ENCODE measurements around the gene DNAAF2. TPM values are rescaled to one million over a fixed set of nuclear protein-coding genes. Genes with fewer than 3 reads are reported as not detected.
"Not testable (repeated sequence)": the region's sequence is repeated elsewhere in the genome, so short reads cannot be mapped to it uniquely, and the experiment has no call there.

The DNAAF2 gene
- total RNA-seq, 1 donor from 2014 or later = 10.2 TPM

DNA sequence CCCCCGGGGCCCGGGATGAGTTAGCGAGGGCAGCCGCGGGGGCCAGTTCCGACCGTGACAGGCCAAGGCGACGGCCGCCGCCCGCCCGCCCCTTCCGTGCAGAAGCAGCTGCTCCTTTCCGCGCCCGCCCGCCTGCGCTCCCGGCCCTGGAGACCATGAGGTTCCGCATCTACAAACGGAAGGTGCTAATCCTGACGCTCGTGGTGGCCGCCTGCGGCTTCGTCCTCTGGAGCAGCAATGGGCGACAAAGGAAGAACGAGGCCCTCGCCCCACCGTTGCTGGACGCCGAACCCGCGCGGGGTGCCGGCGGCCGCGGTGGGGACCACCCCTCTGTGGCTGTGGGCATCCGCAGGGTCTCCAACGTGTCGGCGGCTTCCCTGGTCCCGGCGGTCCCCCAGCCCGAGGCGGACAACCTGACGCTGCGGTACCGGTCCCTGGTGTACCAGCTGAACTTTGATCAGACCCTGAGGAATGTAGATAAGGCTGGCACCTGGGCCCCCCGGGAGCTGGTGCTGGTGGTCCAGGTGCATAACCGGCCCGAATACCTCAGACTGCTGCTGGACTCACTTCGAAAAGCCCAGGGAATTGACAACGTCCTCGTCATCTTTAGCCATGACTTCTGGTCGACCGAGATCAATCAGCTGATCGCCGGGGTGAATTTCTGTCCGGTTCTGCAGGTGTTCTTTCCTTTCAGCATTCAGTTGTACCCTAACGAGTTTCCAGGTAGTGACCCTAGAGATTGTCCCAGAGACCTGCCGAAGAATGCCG, 13.7 kb downstream of the DNAAF2 start:
- peak; percentile 26 for DNase-seq (ENCODE audit: low read depth, low spot score)

DNA sequence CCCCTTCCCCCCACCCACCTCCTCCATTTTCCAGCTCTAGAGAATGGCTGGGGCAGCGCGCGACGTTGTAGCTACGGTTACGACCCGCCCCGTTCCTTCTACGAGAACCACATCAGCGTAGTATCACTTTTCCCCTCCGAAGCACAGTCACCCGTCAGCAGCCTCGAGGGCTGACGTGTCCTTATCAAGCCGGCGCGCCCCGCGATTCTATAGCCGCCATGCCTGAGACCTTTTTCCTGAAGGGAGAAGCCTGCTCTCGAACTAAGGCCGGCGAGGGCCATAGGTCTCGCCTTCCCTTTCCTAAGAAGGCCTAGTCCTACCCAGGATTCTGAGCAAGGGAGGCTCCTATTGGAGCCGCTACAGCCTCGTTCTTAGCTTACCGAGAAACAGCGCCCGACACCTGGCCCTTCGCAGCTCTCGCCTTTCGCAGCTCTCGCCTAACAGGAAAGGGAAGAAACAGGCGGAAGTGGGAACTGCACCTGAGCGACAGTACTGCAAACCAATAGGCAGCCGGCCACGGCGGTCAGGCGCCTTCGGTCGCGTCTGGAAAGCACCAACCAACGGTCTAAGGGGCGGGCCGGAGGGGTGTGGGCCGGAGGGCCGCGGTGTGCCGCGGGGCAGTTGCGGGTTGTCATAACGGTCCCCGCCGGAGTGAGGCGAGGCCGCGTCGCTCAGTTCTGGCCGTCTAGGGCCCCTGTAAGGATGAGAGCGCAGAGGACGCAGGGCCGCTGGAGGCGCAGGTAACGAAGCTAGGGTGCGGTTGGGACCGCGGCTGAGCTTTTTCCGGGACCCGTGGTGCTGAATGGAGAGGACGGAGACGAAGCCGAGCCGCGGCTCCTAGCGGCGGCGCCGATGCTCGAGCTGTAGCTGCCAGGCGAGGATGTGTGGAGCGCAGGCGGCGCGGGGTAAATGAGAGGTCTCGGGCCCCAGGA, 14.6 kb downstream of the DNAAF2 start, which contains the start of the genes MGAT2 and RPL36AL:
Gene MGAT2 (plus strand): TSS at position 618 of the 932 bp plus-strand sequence. CDS start 470 bp downstream, outside the sequence.
Gene RPL36AL (minus strand): TSS at position 445 of the 932 bp plus-strand sequence. CDS start 1,522 bp downstream, outside the sequence.
- peak; percentile 95 for DNase-seq (ENCODE audit: low read depth, low spot score)

DNA sequence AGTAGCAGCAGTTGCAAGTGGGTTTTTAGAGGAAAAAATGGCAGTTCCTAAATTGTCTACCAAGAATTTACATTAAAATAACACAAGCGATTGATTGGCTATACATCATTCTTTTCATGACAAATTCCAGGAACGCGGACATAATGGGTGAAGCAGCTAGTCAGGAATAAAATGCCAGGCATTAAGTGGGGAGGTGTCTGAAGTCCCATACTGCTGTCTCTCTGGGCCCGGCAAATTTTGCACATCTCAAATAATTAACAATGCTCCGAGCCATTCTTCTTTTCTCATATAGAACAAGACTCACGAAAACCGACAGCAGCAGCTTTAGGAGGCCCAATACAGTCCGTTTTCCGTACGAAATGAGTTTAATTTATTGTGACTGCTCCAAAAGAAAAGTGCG, 15.3 kb downstream of the DNAAF2 start:
- DNase-seq (ENCODE audit: low read depth, low spot score) = no peak

DNA sequence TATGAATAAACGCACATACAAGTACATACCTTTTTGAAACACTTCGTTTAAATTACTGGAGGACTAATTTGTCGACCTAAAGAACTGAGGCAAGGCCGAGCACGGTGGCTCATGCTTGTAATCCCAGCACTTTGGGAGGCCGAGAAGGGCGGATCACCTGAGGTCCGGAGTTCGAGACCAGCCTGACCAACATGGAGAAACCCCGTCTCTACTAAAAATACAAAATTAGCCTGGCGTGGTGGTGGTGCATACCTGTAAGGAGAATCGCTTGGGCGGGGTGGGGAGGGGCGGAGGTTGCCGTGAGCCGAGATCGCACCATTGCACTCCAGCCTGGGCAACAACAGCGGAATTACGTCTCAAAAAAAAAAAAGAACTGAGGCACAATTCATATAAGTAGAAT, 15.8 kb downstream of the DNAAF2 start:
- DNase-seq (ENCODE audit: low read depth, low spot score) = not testable (repeated sequence)

DNA sequence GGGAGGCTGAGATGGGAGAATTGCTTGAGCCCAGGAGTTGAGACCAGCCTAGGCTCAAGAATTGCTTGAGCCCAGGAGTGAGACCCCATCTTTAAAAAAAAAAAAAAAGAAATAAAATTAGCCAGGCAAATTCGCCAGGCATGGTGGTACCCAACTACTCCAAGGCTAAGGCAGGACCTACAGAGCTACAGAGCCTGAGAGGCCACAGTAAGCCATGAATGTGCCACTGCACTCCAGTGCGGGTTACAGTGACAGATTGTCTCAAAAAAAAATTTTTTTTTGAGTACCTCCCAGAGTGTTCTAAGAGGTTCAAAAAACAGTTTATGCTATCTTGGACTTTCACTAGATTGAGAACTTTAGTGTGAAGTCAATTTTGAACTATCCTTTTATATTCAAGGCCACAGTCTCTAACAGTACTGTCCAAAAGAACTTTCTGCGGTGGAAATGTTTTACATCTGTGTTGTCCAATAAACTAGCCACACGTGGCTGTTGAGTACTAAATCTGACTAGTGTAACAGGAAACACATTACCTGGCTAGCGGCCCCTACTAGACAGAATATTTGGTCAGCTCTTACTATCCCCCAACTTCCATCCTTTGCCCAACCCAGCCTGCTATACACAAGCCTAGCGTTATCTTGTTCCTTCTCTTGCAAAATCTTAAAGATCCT, 17.1 kb downstream of the DNAAF2 start:
- DNase-seq (ENCODE audit: low read depth, low spot score) = no peak

DNA sequence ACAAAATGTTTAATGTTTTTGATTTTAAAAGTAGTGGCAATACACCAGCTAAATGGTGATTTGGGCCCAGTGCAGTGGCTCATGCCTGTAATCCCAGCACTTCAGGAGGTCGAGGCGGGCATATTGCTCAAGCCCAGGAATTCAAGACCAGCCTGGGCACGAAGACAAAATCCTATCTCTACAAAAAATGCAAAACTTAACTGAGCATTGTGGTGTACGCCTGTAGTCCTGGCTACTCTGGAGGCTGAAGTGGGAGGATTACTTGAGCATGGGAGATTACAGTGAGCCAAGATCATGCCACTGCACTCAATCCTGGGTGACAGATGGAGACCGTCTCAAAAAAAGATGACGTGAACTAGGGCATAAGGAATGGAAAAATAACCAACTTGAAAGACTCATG, 19.3 kb downstream of the DNAAF2 start:
- no peak for DNase-seq (ENCODE audit: low read depth, low spot score)

DNA sequence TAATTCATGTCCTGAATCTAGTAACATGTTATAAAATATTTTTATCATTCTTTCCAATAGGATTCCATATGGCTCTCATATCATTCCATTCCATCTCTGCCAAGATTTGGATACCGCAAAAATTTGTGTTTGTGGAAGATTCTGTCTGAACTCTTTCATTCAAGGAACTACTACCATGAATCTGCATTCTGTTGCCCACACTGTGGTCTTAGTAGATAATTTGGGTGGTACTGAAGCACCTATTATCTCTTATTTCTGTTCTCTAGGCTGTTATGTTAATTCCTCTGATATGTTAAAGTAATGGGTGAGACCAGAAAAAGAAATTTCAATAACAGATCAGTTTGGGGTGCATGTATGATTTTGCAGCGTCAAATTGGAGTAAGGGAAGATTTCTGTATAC, 20.8 kb downstream of the DNAAF2 start:
- DNase-seq (ENCODE audit: low read depth, low spot score) = no peak

DNA sequence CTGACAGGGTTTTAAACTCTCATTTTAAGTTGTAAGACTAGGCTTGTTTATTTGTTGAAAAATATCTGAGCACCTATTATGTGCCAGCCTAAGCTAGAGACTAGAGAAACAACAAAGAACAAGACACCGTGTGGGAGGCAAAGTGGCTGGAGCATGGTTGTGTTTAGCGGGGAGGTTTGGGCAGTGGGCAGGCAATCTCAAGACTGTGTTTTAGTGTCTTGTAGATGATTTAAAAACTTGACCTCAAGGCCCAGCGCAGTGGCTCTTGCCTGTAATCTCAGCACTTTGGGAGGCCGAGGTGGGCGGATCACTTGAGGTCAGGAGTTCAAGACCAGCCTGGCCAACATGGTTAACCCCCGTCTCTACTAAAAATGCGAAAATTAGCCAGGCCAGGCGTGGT, 22.4 kb downstream of the DNAAF2 start:
- DNase-seq (ENCODE audit: low read depth, low spot score) = no peak

DNA sequence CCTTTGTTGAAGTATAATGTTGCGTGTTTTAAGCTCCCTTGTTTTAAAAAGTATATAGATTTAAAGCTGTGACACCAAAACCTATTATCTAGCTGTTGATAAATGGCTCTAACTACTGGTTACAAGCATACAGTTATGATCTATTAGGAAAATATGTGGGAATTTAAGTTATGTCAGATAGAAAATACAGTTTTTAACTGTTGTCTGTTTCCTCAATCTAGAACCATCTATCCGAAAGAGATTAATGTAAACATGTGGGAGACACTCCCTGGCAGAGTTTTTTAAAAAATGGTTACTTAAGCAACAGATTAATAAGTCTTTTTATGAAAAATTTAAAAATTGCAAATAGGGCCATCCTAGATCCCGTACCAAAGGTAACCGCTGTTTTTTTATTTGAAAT, 22.8 kb downstream of the DNAAF2 start:
- no peak for DNase-seq (ENCODE audit: low read depth, low spot score)

DNA sequence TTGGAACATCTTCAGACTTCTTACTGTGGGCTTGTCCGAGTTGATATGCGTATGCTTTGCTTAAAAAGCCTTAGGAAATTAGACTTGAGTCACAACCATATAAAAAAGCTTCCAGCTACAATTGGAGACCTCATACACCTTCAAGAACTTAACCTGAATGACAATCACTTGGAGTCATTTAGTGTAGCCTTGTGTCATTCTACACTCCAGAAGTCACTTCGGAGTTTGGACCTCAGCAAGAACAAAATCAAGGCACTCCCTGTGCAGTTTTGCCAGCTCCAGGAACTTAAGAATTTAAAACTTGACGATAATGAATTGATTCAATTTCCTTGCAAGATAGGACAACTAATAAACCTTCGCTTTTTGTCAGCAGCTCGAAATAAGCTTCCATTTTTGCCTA, 27.5 kb downstream of the DNAAF2 start:
- DNase-seq (ENCODE audit: low read depth, low spot score) = no peak

DNA sequence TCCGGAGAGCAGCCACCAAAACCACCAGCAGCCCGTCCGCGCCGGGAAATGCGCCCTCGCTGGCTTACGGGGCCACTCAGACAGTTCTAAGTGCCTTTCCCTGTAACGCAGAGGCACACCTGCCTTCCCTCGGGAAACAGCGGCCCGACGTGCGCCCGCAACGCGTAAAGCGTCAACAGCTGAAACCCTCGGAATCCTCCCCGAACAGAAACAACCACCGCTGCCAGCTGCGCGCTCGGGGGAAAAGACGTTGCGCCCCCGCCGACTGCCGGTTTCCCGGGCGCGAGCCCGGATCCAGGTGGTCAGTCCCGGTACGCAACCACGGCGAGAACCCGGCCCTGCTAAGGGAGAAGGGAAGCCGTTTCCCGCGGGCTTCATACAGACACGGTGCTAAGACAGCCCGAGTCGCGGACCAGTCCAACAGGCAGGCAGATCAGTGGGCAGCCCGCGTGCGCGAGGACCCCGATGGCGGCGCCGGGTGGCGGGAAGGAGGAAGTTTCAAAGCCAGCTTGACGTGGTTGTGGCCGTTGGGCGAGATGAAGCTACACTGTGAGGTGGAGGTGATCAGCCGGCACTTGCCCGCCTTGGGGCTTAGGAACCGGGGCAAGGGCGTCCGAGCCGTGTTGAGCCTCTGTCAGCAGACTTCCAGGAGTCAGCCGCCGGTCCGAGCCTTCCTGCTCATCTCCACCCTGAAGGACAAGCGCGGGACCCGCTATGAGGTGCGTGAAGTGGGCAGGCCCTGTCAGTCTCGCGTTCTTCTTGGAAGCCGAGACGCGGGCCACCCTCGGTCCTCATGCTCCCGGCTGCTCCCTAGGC, 36.4 kb downstream of the DNAAF2 start, which contains the start of gene LRR1:
Gene LRR1 (plus strand): TSS at position 456 of the 816 bp plus-strand sequence. CDS start 81 bp downstream, at position 537.
- peak; percentile 55 for DNase-seq (ENCODE audit: low read depth, low spot score)

DNA sequence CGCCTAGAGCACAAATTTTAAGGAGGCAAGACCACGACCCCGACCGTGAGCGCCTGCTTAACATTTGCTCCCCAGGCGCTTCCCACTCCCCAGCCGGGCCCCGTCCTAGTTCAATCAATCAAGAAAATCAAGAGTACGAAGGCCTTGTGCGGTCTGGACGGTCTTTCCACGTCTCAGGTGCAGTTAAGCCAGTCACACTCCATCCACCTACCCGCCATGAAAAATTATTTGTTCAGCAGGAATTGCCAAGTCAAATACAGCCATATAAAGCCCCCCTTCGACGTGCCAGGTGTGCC, 36.9 kb downstream of the DNAAF2 start:
- DNase-seq (ENCODE audit: low read depth, low spot score) = no peak

DNA sequence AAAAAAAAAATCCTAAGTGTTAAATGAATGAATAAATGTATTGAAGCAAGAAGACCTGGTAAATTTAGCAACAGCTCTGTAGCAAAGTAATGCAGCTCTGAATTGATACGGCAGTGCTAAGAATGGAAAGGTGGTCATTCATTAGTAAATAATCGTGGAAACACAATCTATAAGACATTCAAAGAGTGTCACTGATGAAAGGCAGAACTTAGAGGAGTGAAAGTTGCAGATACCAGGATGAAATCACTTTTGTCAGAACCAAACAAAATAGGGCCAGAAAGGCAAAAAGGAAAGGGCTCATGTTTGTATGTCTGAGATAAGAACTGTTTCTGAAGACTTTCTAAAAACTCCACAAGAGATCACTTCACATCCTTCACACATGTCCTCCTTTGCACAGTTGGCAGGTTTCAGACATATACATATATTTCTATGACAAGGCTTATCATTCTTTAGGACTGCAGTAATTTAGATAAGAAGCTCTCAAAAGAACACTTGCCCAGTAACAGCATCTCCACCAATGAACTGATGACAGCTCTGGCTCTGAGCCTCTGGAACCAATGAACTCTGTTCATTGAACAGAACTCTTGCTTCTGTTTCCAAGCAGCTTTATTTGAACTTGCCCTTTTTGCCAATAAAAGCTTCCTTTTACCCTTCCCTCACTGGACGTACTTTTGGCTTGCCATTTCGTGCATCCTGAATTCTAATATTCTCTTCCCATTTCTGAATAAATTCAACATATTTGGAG, 40.5 kb downstream of the DNAAF2 start:
- DNase-seq (ENCODE audit: low read depth, low spot score) = peak; percentile 67

DNA sequence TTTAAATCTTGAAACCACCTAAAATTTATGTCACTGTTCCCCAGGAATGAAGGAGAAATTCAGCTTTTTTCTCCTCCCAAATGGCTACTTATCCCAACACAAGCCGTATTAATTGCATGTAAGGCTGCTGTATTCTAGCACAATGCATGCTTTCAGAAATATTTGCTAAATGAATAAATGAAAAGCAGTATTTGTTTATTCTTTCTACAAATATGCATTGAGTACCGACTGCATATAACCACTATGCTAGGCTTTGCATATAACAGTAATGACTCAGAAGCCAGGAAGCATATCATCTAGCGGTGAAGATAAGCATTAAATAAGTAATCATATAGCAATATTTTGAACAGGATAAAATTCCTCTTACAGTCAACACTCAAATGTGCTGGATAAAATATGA, 42.0 kb downstream of the DNAAF2 start:
- no peak for DNase-seq (ENCODE audit: low read depth, low spot score)

DNA sequence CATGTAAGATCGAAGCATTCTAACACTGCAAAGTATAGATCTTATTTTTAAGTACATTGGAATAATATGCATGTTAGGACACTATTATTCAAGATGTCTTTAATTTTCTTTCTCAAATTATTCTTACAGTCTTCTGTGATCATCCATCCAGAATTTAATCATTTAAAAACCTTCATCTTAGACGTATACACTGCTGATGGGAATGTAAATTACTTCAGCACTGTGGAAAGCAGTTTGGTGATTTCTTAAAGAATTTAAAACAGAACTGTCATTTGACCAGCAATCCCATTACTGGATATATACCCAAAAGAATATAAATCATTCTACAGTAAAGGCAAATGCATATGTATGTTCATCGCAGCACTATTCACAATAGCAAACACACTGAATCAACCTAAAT, 45.7 kb downstream of the DNAAF2 start:
- no peak for DNase-seq (ENCODE audit: low read depth, low spot score)

DNA sequence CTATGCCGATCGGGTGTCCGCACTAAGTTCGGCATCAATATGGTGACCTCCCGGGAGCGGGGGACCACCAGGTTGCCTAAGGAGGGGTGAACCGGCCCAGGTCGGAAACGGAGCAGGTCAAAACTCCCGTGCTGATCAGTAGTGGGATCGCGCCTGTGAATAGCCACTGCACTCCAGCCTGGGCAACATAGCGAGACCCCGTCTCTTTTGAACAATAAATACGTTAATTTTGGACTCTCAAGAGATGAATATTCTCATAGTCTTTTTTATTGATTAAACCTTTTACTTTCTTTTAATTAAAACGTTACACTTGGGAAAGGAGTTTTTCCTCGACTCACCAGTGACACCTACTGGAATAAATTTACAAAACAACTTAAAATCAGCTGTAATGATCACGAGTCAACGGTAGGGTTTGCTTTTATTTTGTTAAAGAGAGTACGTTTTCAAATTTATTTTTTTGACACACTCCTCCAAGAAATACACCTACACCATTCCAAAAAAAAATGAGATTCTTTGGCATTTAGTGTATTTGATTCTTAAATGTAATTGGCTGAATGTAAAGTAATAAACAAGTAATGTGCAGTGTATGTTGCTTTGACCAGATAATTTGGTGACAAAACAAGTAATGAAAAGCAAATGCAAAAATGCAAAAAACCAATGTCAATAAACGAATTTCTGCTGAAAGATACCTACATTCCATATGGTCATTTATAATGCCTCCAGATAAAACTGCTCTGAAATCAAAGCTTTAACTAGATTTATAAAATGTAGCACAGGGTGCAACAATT, 48.2 kb downstream of the DNAAF2 start:
- no peak for DNase-seq (ENCODE audit: low read depth, low spot score)

DNA sequence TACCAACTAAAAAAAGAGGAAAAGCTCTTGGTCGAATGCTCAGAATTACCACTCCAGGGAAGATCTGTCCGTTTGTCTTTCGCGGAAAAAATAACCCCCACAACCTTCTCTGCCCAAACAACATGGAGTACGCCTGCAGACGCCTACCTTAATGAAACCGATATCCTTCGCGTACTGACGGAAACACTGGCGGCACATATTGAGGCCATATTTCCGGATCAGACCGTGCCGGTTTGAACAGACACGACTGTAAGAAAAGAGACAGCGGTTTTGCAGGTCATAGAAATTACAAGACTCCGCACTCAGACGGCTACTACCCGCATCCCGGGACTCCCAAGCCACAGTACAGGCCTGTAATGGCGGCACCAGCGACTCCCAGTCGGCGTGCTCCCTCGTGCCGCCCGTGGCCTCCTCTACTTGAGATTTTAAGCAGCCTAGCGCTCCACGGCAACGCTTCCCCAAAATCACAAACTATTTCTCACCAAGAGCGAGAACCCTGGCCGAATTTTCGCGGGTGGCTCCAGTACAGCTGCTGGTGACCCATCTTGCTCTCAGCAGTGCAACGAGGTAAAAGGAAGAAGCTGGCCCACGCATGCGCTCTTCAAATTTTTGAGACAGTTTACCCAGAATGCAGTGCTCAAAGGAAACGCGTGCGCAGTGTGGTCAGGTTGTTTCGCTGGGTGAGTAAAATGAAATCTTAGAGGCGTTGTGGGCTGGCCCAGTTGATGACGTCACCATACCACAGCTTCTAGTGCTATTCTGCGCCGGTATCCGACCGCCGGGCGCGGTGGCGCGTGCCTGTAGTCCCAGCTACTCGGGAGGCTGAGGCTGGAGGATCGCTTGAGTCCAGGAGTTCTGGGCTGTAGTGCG, 49.0 kb downstream of the DNAAF2 start, which contains the start of gene RPS29:
Gene RPS29 (minus strand): TSS at position 578 of the 870 bp plus-strand sequence. CDS start 34 bp downstream, at position 544.
- peak; percentile 94 for DNase-seq (ENCODE audit: low read depth, low spot score)

DNA sequence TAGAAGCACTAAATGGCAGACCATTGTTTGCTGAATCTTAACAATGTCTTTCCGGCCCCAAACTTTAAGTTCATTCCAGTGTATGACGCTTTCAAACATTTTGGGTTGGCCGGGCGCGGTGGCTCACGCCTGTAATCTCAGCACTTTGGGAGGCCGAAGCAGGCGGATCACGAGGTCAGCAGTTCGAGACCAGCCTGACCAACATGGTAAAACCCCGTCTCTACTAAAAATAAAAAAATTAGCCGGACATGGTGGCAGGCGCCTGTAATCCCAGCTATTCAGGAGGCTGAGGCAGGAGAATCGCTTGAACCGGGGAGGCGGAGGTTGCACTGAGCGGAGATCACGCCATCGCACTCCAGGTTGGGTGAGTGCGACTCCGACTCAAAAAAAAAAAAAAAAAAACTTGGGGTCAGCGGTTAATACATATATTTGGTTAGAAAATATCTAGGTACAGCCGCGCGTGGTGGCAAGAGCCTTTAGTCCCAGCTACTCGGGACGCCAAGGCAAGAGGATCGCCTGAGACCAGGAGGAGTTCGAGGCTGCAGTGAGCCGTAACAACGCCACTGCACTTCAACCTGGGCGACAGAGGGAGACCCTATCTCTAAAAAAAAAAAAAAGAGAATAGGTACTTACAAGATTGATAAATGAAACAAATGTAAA, 49.9 kb downstream of the DNAAF2 start:
- DNase-seq (ENCODE audit: low read depth, low spot score) = not testable (repeated sequence)
